Spleen (tissue), 7 donors: Measurements from ENCODE around the gene COL6A3.

Experiments used
- CTCF ChIP-seq, 11 experiments: fragments of 200-600 bp in 7 of 11; fragments of 450-650 bp in 4 of 11; sonication (generic) in 4 of 11; IDR thresholded peaks in 8 of 11; conservative IDR thresholded peaks in 3 of 11; 1 replicate in 7 of 11; 2 replicates in 4 of 11; pipeline versions ENCODE4 v1.4.0 to v1.8.0; 2016 to 2021; ENCODE audit warnings: antibody characterized with exemption in 11 of 11, inconsistent platforms in 4 of 11, mild to moderate bottlenecking in 1 of 11
- POLR2A ChIP-seq, 3 donors: fragments of 450-650 bp; IDR thresholded peaks; one replicate each; pipeline ENCODE4 v1.5.1; 2017; ENCODE audit warnings: antibody characterized with exemption in 3 of 3, mild to moderate bottlenecking in 1 of 3
- POLR2AphosphoS5 ChIP-seq, 3 donors: sonication (generic); formaldehyde crosslinking; IDR thresholded peaks; one replicate each; pipeline ENCODE4 v1.5.1; 2017; ENCODE audit warnings: antibody characterized with exemption in 3 of 3
- donor health status: DM: no; HTN: no; CAD: no; lungs with moderate emphysema.
- donor health status: DM: no; HTN: no; CAD: no.
- donor health status: DM: no; HTN: no; CAD: no.

- TF ChIP-seq CTCF (IDR thresholded peaks at IDR 0.05 in 8 of 11, conservative IDR thresholded peaks at IDR 0.05 in 3 of 11) (no peak), POLR2AphosphoS5 (IDR thresholded peaks at IDR 0.05) (no peak), POLR2A (IDR thresholded peaks at IDR 0.05) (no peak)
Measured at GRCh38 chr2:237337586-237337985, 76.4 kb downstream of the COL6A3 start.
